HCT116 (cell line): ENCODE data around the gene GALM.

Experiments used
- CTCF ChIP-seq, 3 experiments: fragments of 200-600 bp in 1 of 3; sonication (generic) in 1 of 3; IDR thresholded peaks in 2 of 3; conservative IDR thresholded peaks in 1 of 3; 2 replicates each; pipeline ENCODE4 v1.5.1; 2012 to 2017; ENCODE audit warnings: low read depth in 2 of 3, low read length in 2 of 3, antibody characterized with exemption in 1 of 3, borderline replicate concordance in 1 of 3, control low read depth in 1 of 3, mild to moderate bottlenecking in 1 of 3, mixed read lengths in 1 of 3, mixed run types in 1 of 3, moderate library complexity in 1 of 3; ENCODE audit not compliant: insufficient read depth in 1 of 3
- MAX ChIP-seq: IDR thresholded peaks from 2 replicates; pipeline ENCODE4 v1.6.1; 2012
- POLR2A ChIP-seq: IDR thresholded peaks from 2 replicates; pipeline ENCODE4 v1.7.0; 2011; ENCODE audit warnings: borderline replicate concordance; ENCODE audit not compliant: insufficient read depth, insufficient read length; ENCODE audit errors: extremely low read depth
- POLR2AphosphoS5 ChIP-seq: IDR thresholded peaks from 2 replicates; pipeline ENCODE4 v1.6.1; 2011; ENCODE audit warnings: mild to moderate bottlenecking, low read depth, low read length, moderate library complexity

- TF ChIP-seq POLR2AphosphoS5 (no peak), CTCF (IDR thresholded peaks at IDR 0.05 in 2 of 3, conservative IDR thresholded peaks at IDR 0.05 in 1 of 3; ENCODE audit: borderline replicate concordance in 1 of 3, insufficient read depth in 1 of 3, low read depth in 2 of 3, low read length in 2 of 3) (no peak), POLR2A (no peak), MAX (no peak)
Observed at GRCh38 chr2:38634684-38635083, 31.2 kb upstream of the GALM start.
